Left lung (tissue), 10 donors: ENCODE data around the gene DMRTB1. TPM values are rescaled to one million over a fixed set of nuclear protein-coding genes. Genes with fewer than 3 reads are reported as not detected.

ENCODE experiments used
- ATAC-seq: fragments of 200-7000 bp; cut with Tn5 transposase; one replicate; pipeline ENCODE4 v1.9.1; 2020; ENCODE audit warnings: moderate library complexity
- DNase-seq, 4 donors: peaks; one replicate each; pipeline ENCODE4 v3.0.0-alpha.2; 2013 to 2020
- H3K27ac ChIP-seq, 2 donors: fragments of 200-600 bp; sonication (generic) in 1 of 2; one replicate each; pipeline versions ENCODE4 v1.5.0 to v1.8.0; 2020 to 2021
- H3K27me3 ChIP-seq, 2 donors: fragments of 200-600 bp; sonication (generic) in 1 of 2; one replicate each; pipeline versions ENCODE4 v1.5.0 to v1.8.0; 2020 to 2021
- H3K36me3 ChIP-seq, 2 donors: fragments of 200-600 bp; sonication (generic) in 1 of 2; one replicate each; pipeline versions ENCODE4 v1.5.0 to v1.8.0; 2020 to 2021
- H3K4me1 ChIP-seq, 2 donors: fragments of 200-600 bp; one replicate each; pipeline ENCODE4 v1.8.0; 2021
- H3K4me3 ChIP-seq, 2 donors: fragments of 200-600 bp; sonication (generic) in 1 of 2; one replicate each; pipeline versions ENCODE4 v1.5.0 to v1.8.0; 2020 to 2021; ENCODE audit warnings: mild to moderate bottlenecking in 1 of 2
- H3K9me3 ChIP-seq, 2 donors: fragments of 200-600 bp; sonication (generic) in 1 of 2; one replicate each; pipeline versions ENCODE4 v1.5.0 to v1.8.0; 2020 to 2021
- CTCF ChIP-seq, 2 donors: fragments of 200-600 bp; sonication (generic) in 1 of 2; IDR thresholded peaks; one replicate each; pipeline versions ENCODE4 v1.5.0 to v1.8.0; 2021; ENCODE audit warnings: antibody characterized with exemption in 2 of 2
- intact Hi-C, 2 donors: fragments of 100-400 bp; cut with DNase I; formaldehyde crosslinking; loops; one replicate each; pipeline versions ENCODE4 v1.11.2 to v1.14.2; 2022
- polyA plus RNA-seq, 6 donors: library from polyadenylated mRNA; unstranded; fragments of 120-200 nt; gene quantifications; one replicate each; pipeline ENCODE4 v1.2.1, GENCODE V29; 2013; ENCODE audit not compliant: insufficient read length in 6 of 6
- total RNA-seq, 2 donors: library from RNA; stranded (reverse); fragmentation: NEBNext Ultra II Directional; extraction: Animal tissue kit (Norgen Biotek cat#: 25700); gene quantifications; one replicate each; pipeline ENCODE4 v1.2.1, GENCODE V29; 2021
- donor health status: DM: no; HTN: yes; CAD: no.
- donor health status: DM: no; HTN: no; CAD: no.

The DMRTB1 gene
- total and polyA plus RNA-seq, 8 donors = not detected

DNA sequence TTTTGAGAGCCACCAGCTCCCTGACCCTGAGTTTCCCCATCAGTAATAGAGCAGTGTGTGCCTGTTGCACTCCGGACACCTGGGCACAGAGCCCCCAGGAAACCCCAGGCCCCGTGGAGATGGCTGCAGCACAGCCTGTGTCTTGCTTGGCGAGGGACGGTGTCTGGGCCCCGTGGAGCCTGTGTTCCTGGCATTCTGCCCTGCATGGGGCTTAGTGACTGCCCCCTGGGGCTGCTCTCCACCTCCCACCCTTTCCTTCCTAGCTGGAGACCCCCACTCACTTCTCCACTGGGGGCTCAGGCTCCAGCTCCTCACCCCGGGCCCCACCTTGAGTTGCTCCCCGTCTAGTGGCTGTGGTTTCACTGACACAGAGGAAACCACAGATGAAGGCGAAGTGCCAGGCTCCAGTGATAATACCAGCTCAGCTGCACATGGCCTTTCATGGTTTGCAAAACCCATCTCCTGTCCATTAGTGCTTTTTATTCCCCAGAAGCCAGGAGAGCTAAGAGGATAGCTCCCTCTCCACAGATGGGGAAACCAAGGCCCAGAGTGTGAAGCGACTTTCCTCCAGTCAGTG is 39.4 kb downstream of the DMRTB1 start:
- TF ChIP-seq CTCF (IDR thresholded peaks at IDR 0.05) = no peak
- DNase-seq (no peak), ATAC-seq (no peak)
- Histone ChIP-seq H3K36me3 (no peaks in the 10 kb centered on the region), H3K27me3 (peaks cover 0 to 37% of the 10 kb centered on the region in 2 donors), H3K27ac (no peak overlapping the region), H3K4me1 (no peaks in the 10 kb centered on the region), H3K9me3 (no peaks in the 10 kb centered on the region), H3K4me3 (no peak overlapping the region)
- intact Hi-C loops = no loop called here

GRCh38 chr1:53499257-53500203 is 40.3 kb downstream of the DMRTB1 start:
- intact Hi-C loops = no loop called here
- DNase-seq (no peak), ATAC-seq (no peak)
- no peak overlapping the region for H3K4me3 ChIP-seq
- TF ChIP-seq CTCF (IDR thresholded peaks at IDR 0.05) = no peak
- no peaks in the 10 kb centered on the region for H3K36me3 ChIP-seq
- H3K27ac ChIP-seq = no peak overlapping the region
- H3K4me1 ChIP-seq = no peaks in the 10 kb centered on the region
- H3K27me3 ChIP-seq = peaks cover 0 to 37% of the 10 kb centered on the region in 2 donors
- H3K9me3 ChIP-seq = no peaks in the 10 kb centered on the region

- no peak for DNase-seq
- Histone ChIP-seq H3K4me3 (no peak overlapping the region), H3K4me1 (no peaks in the 10 kb centered on the region), H3K9me3 (no peaks in the 10 kb centered on the region), H3K36me3 (no peaks in the 10 kb centered on the region), H3K27ac (no peak overlapping the region), H3K27me3 (peaks cover 0 to 37% of the 10 kb centered on the region in 2 donors)
- intact Hi-C loops = no loop called here
- no peak for ATAC-seq
- no peak for TF ChIP-seq CTCF (IDR thresholded peaks at IDR 0.05)
These were observed 41.2 kb downstream of the DMRTB1 start for GRCh38 chr1:53500204-53501064.

DNA sequence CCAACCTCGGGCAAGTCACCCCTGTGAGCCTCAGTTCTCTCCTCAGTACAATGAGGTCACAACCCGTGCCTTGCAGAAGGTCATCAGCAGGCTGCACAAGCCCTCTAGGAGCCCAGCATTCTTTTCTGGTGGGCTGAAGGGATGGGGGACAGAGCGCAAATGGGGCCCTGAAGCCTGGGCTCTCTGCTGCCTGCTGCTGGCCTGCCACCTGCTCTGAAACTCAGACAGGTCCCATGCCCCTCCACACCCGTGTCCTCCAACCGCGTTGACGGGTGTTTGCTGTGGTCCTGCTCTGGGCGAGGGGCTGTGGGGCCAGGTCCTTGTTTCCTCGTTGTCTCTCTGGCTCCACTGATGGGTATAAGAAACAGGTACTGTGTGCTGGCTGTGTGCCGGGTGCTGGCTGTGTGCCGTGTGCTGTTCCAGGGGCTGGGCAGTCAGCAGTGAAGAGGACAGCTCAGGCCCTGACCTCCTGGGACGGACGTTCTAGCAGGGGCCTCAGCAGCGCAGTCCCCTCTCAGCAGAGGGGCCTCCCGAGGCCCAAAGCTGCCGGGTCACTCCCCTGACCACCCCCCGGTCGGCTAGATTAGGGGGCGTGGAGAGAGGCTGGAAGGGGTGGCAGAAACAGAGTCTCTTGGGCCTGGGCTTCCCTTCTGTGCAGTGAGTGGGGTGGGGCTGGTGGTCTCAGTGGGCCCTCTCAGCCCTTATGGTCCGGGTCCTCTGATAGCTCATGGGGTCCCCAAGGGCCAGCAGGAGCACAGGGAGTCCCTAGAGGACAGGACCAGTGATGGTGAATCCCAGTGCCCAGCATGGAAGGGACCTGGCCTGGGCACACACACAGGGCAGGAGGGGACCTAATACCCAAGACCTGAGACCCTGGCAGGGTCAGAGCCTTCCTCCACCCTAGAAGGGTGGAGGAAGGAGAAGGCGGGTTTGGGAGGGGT is 42.1 kb downstream of the DMRTB1 start:
- DNase-seq = no peak
- no peaks in the 10 kb centered on the region for H3K36me3 ChIP-seq
- no peak overlapping the region for H3K4me3 ChIP-seq
- intact Hi-C loops = no loop called here
- H3K9me3 ChIP-seq = no peaks in the 10 kb centered on the region
- no peak for TF ChIP-seq CTCF (IDR thresholded peaks at IDR 0.05)
- H3K27me3 ChIP-seq = peaks cover 0 to 37% of the 10 kb centered on the region in 2 donors
- no peak overlapping the region for H3K27ac ChIP-seq
- ATAC-seq = no peak
- H3K4me1 ChIP-seq = no peaks in the 10 kb centered on the region
